ENCODE data around the gene TNFSF13. TPM values are rescaled to one million over a fixed set of nuclear protein-coding genes. Genes with fewer than 3 reads are reported as not detected.

Gene TNFSF13
- total and polyA plus RNA-seq, 2 of the 4 experiments (the other 2 are of a cell fraction): 1.3 TPM; not detected in 1

DNA sequence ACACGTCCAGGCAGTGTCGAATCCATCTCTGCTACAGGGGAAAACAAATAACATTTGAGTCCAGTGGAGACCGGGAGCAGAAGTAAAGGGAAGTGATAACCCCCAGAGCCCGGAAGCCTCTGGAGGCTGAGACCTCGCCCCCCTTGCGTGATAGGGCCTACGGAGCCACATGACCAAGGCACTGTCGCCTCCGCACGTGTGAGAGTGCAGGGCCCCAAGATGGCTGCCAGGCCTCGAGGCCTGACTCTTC lies 13.7 kb downstream of the TNFSF13 start:
- peak overlapping the region; percentile 100 for H3K4ac ChIP-seq (ENCODE audit: low read depth, low read length)
- H2AFZ ChIP-seq (replicated peaks; ENCODE audit: low read length, poor library complexity): peak overlapping the region; percentile 90

More for the DNA sequence above, 13.7 kb downstream of the TNFSF13 start:
- Histone ChIP-seq H2BK20ac (ENCODE audit: low read depth, low read length) (0 out of 2 replicates have a peak overlapping the region, but pooled peaks have one; percentile 16), H2AK9ac (replicated peaks; ENCODE audit: low read depth, low read length, poor library complexity) (peak overlapping the region; percentile 99), H3K36me3 (ENCODE audit: control insufficient read depth, insufficient read depth, low read length) (peaks cover 57% of the 10 kb centered on the region), H3K4me3 (ENCODE audit: insufficient read depth, low read depth, low read length) (peak overlapping the region; percentile 57), H4K91ac (ENCODE audit: insufficient read depth, low read depth, low read length) (peak overlapping the region; percentile 89), H3K23ac (ENCODE audit: low read depth, low read length) (peak overlapping the region; percentile 96), H4K8ac (ENCODE audit: low read depth in 2 of 2, low read length in 2 of 2) (peak overlapping the region; percentile 76 to 96), H3K4me1 (ENCODE audit: control insufficient read depth, insufficient read depth, low read length) (peaks cover 8% of the 10 kb centered on the region), H2BK15ac (ENCODE audit: low read depth, low read length) (0 out of 3 replicates have a peak overlapping the region, but pooled peaks have one; percentile 16), H3K9ac (ENCODE audit: low read depth, low read length) (peak overlapping the region; percentile 93), H2BK120ac (ENCODE audit: low read depth, low read length) (peak overlapping the region; percentile 80), H3K9me3 (ENCODE audit: control insufficient read depth, insufficient read depth, low read length) (no peaks in the 10 kb centered on the region), H4K20me1 (ENCODE audit: insufficient read depth, low read length) (peaks cover 46% of the 10 kb centered on the region), H2AK5ac (ENCODE audit: low read depth, low read length) (peak overlapping the region; percentile 96), H3K56ac (ENCODE audit: extremely low read depth, insufficient read depth, low read length) (peak overlapping the region; percentile 83), H3K18ac (ENCODE audit: low read depth, low read length) (peak overlapping the region; percentile 74), H4K5ac (ENCODE audit: low read depth, low read length) (peak overlapping the region; percentile 91), H3K79me1 (ENCODE audit: low read depth in 1 of 2, low read length in 2 of 2) (peaks cover 10 to 57% of the 10 kb centered on the region in 2 experiments; a peak in 3 of 4 replicates), H3K9me1 (ENCODE audit: insufficient read depth, low read length) (peaks cover 9% of the 10 kb centered on the region; the same call in 1 of the 2 replicates), H3K14ac (replicated peaks; ENCODE audit: low read depth, low read length) (peak overlapping the region; percentile 100), H2BK5ac (ENCODE audit: low read depth, low read length, poor library complexity, severe bottlenecking) (peak overlapping the region; percentile 95), H3K27me3 (ENCODE audit: control insufficient read depth, insufficient read depth, low read length) (no peaks in the 10 kb centered on the region), H3K4me2 (ENCODE audit: low read depth, low read length) (peak overlapping the region; percentile 94), H3K27ac (ENCODE audit: insufficient read depth, low read length) (peak overlapping the region; percentile 85)
- dilution Hi-C loops (cut with HindIII; ENCODE audit: low sequenced_read_pairs, unreplicated experiment) (no loop called here), intact Hi-C loops (cut with micrococcal nuclease) (loop anchor here (5.0 kb wide), 1 partner anchor 270 kb away; no protein-coding TSS in a partner anchor), in situ Hi-C loops (cut with MboI; ENCODE audit: low sequenced_read_pairs) (no loop called here)
- DNase-seq (no peak), ATAC-seq (ENCODE audit: low read depth) (no peak)
- ChIA-PET CTCF (interaction anchor here (1.2 kb wide), 1 partner anchor 11 kb away, joined by 4 read pairs; no protein-coding TSS in a partner anchor), POLR2A (ENCODE audit: unreplicated experiment) (no interaction called here)
- WGBS, 2 experiments (ENCODE audit: extremely low coverage in 2 of 2, insufficient read length in 1 of 2): 5% methylated on average over 4 of the region's 11 CpGs; no CpG with 5 or more reads in 1 of the 2 experiments
- TF ChIP-seq, protein P1, sequence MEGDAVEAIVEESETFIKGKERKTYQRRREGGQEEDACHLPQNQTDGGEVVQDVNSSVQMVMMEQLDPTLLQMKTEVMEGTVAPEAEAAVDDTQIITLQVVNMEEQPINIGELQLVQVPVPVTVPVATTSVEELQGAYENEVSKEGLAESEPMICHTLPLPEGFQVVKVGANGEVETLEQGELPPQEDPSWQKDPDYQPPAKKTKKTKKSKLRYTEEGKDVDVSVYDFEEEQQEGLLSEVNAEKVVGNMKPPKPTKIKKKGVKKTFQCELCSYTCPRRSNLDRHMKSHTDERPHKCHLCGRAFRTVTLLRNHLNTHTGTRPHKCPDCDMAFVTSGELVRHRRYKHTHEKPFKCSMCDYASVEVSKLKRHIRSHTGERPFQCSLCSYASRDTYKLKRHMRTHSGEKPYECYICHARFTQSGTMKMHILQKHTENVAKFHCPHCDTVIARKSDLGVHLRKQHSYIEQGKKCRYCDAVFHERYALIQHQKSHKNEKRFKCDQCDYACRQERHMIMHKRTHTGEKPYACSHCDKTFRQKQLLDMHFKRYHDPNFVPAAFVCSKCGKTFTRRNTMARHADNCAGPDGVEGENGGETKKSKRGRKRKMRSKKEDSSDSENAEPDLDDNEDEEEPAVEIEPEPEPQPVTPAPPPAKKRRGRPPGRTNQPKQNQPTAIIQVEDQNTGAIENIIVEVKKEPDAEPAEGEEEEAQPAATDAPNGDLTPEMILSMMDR (conservative IDR thresholded peaks at IDR 0.05; ENCODE audit: low read depth, low read length): no peak
- TF ChIP-seq, protein P2, sequence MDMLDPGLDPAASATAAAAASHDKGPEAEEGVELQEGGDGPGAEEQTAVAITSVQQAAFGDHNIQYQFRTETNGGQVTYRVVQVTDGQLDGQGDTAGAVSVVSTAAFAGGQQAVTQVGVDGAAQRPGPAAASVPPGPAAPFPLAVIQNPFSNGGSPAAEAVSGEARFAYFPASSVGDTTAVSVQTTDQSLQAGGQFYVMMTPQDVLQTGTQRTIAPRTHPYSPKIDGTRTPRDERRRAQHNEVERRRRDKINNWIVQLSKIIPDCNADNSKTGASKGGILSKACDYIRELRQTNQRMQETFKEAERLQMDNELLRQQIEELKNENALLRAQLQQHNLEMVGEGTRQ (IDR thresholded peaks at IDR 0.05; ENCODE audit: low read depth, low read length): peak; percentile 99
- TF ChIP-seq, protein P3, sequence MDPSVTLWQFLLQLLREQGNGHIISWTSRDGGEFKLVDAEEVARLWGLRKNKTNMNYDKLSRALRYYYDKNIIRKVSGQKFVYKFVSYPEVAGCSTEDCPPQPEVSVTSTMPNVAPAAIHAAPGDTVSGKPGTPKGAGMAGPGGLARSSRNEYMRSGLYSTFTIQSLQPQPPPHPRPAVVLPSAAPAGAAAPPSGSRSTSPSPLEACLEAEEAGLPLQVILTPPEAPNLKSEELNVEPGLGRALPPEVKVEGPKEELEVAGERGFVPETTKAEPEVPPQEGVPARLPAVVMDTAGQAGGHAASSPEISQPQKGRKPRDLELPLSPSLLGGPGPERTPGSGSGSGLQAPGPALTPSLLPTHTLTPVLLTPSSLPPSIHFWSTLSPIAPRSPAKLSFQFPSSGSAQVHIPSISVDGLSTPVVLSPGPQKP (IDR thresholded peaks at IDR 0.05; ENCODE audit: borderline replicate concordance, low read depth, low read length): no peak
- TF ChIP-seq MAZ (IDR thresholded peaks at IDR 0.05; ENCODE audit: borderline replicate concordance, low read depth, low read length) (no peak), CEBPB (IDR thresholded peaks at IDR 0.05; ENCODE audit: low read depth, low read length) (no peak), MXI1 (IDR thresholded peaks at IDR 0.05; ENCODE audit: borderline replicate concordance, low read depth, low read length) (peak; percentile 98), BHLHE40 (IDR thresholded peaks at IDR 0.05; ENCODE audit: low read depth, low read length) (peak; percentile 99)
- BruUV-seq (replicated peaks): no TSS peak

Measured in IMR-90 (cell line).